Measurements from ENCODE around the gene ZNF385D. TPM values are rescaled to one million over a fixed set of nuclear protein-coding genes. Genes with fewer than 3 reads are reported as not detected.

ZNF385D gene
- polyA plus RNA-seq (ENCODE audit: insufficient read length): 17.4 TPM
- long read RNA-seq, donor 1: 0 reads
- long read RNA-seq, donor 2, full-length matches to known transcripts: 1 of 1 reads
- long read RNA-seq, donor 2, partial matches to known transcripts: 0 of 1 reads
- long read RNA-seq, donor 2, other reads (novel, unspliced or antisense): 0 of 1 reads
- long read RNA-seq, donor 3, full-length matches to known transcripts: 1 of 1 reads
- long read RNA-seq, donor 3, partial matches to known transcripts: 0 of 1 reads
- long read RNA-seq, donor 3, other reads (novel, unspliced or antisense): 0 of 1 reads
- long read RNA-seq, donor 4: 0 reads
- long read RNA-seq, donor 5, full-length matches to known transcripts: 7 of 7 reads
- long read RNA-seq, donor 5, partial matches to known transcripts: 0 of 7 reads
- long read RNA-seq, donor 5, other reads (novel, unspliced or antisense): 0 of 7 reads
- long read RNA-seq, donor 6: 0 reads
- long read RNA-seq, donor 7, full-length matches to known transcripts: 3 of 9 reads
- long read RNA-seq, donor 7, partial matches to known transcripts: 6 of 9 reads
- long read RNA-seq, donor 7, other reads (novel, unspliced or antisense): 0 of 9 reads
- long read RNA-seq, donor 8, full-length matches to known transcripts: 1 of 1 reads
- long read RNA-seq, donor 8, partial matches to known transcripts: 0 of 1 reads
- long read RNA-seq, donor 8, other reads (novel, unspliced or antisense): 0 of 1 reads

GRCh38 chr3:21750831-21751391, at the start of gene ZNF385D:
Gene ZNF385D, minus strand, starts transcription at chr3:21751210. Its CDS starts 294 bp downstream, at chr3:21750916.
- DNase-seq: peak; percentile 66

- DNase-seq: no peak
Observed at GRCh38 chr3:21798356-21799088, 47.5 kb upstream of the ZNF385D start.

- DNase-seq: no peak
Observed at GRCh38 chr3:21795921-21796320, 44.9 kb upstream of the ZNF385D start.

GRCh38 chr3:21795152-21795837, 44.3 kb upstream of the ZNF385D start:
- no peak for DNase-seq

- no peak for DNase-seq
Observed at GRCh38 chr3:21794291-21794690, 43.3 kb upstream of the ZNF385D start.

- DNase-seq: no peak
Observed at GRCh38 chr3:21792176-21792575, 41.2 kb upstream of the ZNF385D start.

GRCh38 chr3:21791356-21791755, 40.3 kb upstream of the ZNF385D start:
- DNase-seq: no peak

- DNase-seq: no peak
Observed at GRCh38 chr3:21790466-21790865, 39.5 kb upstream of the ZNF385D start.

- DNase-seq: no peak
Observed at GRCh38 chr3:21789730-21790129, 38.7 kb upstream of the ZNF385D start.

GRCh38 chr3:21786438-21786797, 35.4 kb upstream of the ZNF385D start:
- no peak for DNase-seq

GRCh38 chr3:21785765-21786437, 34.9 kb upstream of the ZNF385D start:
- no peak for DNase-seq

GRCh38 chr3:21783839-21784238, 32.8 kb upstream of the ZNF385D start:
- no peak for DNase-seq

- DNase-seq: no peak
Observed at GRCh38 chr3:21781355-21781754, 30.3 kb upstream of the ZNF385D start.

GRCh38 chr3:21779909-21780308, 28.9 kb upstream of the ZNF385D start:
- no peak for DNase-seq

GRCh38 chr3:21778715-21779114, 27.7 kb upstream of the ZNF385D start:
- DNase-seq: no peak

- DNase-seq: no peak
Observed at GRCh38 chr3:21777821-21778220, 26.8 kb upstream of the ZNF385D start.

- DNase-seq: no peak
Observed at GRCh38 chr3:21766002-21766401, 15.0 kb upstream of the ZNF385D start.

- DNase-seq: no peak
Observed at GRCh38 chr3:21755896-21756295, 4.9 kb upstream of the ZNF385D start.

- no peak for DNase-seq
Observed at GRCh38 chr3:21754839-21755238, 3.8 kb upstream of the ZNF385D start.

GRCh38 chr3:21752749-21753347, 1.8 kb upstream of the ZNF385D start:
- DNase-seq: peak; percentile 46

GRCh38 chr3:21751886-21752285, 876 bp upstream of the ZNF385D start:
- no peak for DNase-seq

Data from left kidney (tissue), 8 donors.